HUES64 (cell line): ENCODE data around the gene EML6.
"Not testable (repeated sequence)": the region's sequence is repeated elsewhere in the genome, so short reads cannot be mapped to it uniquely, and the experiment has no call there.

Experiments used
- H3K27ac ChIP-seq: 2 replicates; pipeline ENCODE4 v1.7.0; 2013; ENCODE audit warnings: low read depth, low read length, inconsistent platforms
- H3K27me3 ChIP-seq: 2 replicates; pipeline ENCODE4 v1.6.1; 2013; ENCODE audit warnings: mild to moderate bottlenecking, low read length; ENCODE audit not compliant: insufficient read depth
- H3K36me3 ChIP-seq: 2 replicates; pipeline ENCODE4 v1.6.1; 2013; ENCODE audit warnings: mild to moderate bottlenecking, low read length; ENCODE audit not compliant: insufficient read depth
- H3K4me1 ChIP-seq: 2 replicates; pipeline ENCODE4 v1.6.1; 2013; ENCODE audit warnings: mild to moderate bottlenecking, low read length, moderate library complexity; ENCODE audit not compliant: insufficient read depth
- H3K4me3 ChIP-seq: 2 replicates; pipeline ENCODE4 v1.5.1; 2013; ENCODE audit warnings: mild to moderate bottlenecking, low read length, moderate library complexity
- H3K9ac ChIP-seq: 2 replicates; pipeline ENCODE4 v1.6.1; 2013; ENCODE audit warnings: mild to moderate bottlenecking, low read depth, low read length
- H3K9me3 ChIP-seq: 2 replicates; pipeline ENCODE4 v1.6.1; 2013; ENCODE audit warnings: low read depth, low read length; ENCODE audit not compliant: insufficient read depth
- WGBS: fragments of 150-250, 120-280 bp; methylation state at CpG from one replicate; pipeline ENCODE4 v1.1.7; 2013; ENCODE audit warnings: missing lambda C conversion rate; 5-methylcytosine and 5-hydroxymethylcytosine counted together

Gene EML6

DNA sequence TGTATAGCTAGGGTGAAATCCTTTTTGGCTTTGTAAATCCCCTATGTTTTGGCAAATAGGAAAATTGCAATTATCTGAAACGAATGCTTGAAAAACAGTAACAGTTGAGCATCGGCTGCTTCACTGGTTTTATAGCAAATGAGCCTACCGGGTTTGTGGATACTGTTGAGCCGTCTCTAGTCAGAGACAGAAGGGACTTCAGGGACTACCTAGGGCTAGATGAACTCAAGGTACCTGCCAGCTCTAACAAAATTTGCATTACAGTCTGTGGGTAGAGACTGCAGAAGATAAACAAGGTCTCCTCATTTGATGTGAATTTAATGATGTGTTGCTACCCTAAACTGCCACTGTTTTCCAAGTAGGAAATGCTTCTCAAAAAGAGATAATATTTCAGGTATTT lies 101.1 kb downstream of the EML6 start:
- no peaks in the 10 kb centered on the region for H3K36me3 ChIP-seq
- no peak overlapping the region for H3K27ac ChIP-seq
- H3K9ac ChIP-seq: no peak overlapping the region
- H3K4me3 ChIP-seq: no peak overlapping the region
- H3K4me1 ChIP-seq: peaks cover 10% of the 10 kb centered on the region; the same call in 1 of the 2 replicates
- no peaks in the 10 kb centered on the region for H3K9me3 ChIP-seq
- no peaks in the 10 kb centered on the region for H3K27me3 ChIP-seq
- WGBS: 82% methylated on average over 4 of the region's 4 CpGs

DNA sequence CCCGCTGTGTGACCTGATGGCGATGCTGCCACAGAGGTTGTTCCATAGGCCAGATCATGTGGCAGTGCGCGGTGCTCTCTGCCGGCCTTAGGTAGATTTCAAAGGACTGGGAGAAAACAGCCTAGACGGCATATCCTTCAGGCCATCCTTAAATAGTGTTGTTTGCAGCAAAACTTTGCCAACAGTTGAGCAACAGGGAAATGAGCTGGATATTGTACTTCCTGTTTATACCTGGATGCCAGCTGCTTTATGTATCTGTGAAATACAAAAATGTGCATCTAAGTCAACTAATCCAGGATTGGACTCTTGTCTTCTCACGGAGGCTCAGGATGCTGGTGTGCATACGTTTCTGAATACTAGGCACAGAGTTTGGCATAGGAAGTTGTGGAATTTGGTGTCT lies 107.1 kb downstream of the EML6 start:
- H3K4me1 ChIP-seq: no peaks in the 10 kb centered on the region
- no peaks in the 10 kb centered on the region for H3K36me3 ChIP-seq
- 96% methylated on average over 8 of the region's 8 CpGs for WGBS
- H3K9me3 ChIP-seq: no peaks in the 10 kb centered on the region
- no peak overlapping the region for H3K4me3 ChIP-seq
- H3K9ac ChIP-seq: no peak overlapping the region
- H3K27ac ChIP-seq: no peak overlapping the region
- H3K27me3 ChIP-seq: no peaks in the 10 kb centered on the region

DNA sequence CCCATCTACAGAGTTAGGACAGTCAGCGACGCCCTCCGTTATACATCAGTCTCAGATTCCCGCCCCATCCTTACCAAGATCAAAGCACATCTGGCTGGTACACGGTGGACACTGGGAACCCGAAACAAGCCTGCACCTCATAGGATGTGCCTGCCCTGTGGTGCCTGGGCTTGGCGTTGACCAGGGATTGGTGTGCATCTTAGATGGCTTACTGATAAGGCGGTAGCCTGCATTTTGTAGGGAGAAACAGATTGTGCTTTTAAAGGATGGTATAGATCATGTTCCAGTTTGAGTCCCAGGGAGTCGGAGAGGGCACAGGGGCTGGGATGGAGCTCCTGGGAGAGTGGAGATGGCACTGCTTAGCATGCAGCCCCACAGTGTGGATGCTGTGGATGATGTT lies 108.0 kb downstream of the EML6 start:
- H3K27me3 ChIP-seq: no peaks in the 10 kb centered on the region
- H3K36me3 ChIP-seq: no peaks in the 10 kb centered on the region
- no peaks in the 10 kb centered on the region for H3K4me1 ChIP-seq
- no peaks in the 10 kb centered on the region for H3K9me3 ChIP-seq
- H3K27ac ChIP-seq: no peak overlapping the region
- WGBS: 95% methylated on average over 9 of the region's 9 CpGs
- H3K4me3 ChIP-seq: no peak overlapping the region
- no peak overlapping the region for H3K9ac ChIP-seq

DNA sequence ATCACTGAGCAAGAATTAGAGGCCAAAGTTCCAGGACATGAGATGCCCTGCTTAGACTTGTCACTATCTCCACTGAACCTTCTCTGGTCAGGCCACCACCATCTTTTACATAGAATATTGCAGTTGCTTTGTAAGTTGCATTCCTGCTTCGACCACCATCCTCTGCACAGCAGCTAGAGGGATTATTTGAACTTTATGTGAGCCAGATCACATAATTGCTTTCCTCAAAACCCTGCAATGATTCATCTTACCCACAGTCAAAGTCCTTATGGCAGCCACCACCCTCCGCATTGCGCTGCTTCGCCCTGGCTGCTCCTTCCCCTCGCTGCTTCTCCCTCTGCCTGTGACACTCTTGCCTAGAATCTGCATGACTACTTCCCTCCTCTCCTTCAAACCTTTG lies 111.3 kb downstream of the EML6 start:
- Histone ChIP-seq H3K9ac (no peak overlapping the region), H3K4me3 (no peak overlapping the region), H3K27me3 (no peaks in the 10 kb centered on the region), H3K4me1 (no peaks in the 10 kb centered on the region), H3K9me3 (no peaks in the 10 kb centered on the region), H3K36me3 (no peaks in the 10 kb centered on the region), H3K27ac (no peak overlapping the region)
- whole genome bisulfite sequencing: 97% methylated on average over 4 of the region's 5 CpGs

DNA sequence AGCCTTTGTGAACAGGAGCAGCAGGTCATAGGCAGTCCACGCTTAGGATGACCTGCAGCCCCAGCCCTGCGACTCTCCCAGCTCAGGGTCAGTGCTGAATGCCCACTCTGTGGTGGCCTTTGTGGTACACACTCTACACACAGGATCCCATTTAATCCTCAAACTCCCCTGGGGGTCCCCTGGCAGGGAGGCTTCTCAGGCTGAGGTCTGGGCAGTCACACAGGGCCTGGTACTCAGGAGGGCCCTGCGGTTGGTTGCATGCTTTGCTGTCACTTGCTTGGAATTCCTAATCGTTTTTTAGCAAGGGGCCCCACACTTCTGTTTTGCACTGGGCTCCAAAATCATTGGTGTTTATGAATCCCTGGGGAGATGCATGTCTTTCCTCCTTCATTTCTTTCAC lies 113.0 kb downstream of the EML6 start:
- no peak overlapping the region for H3K27ac ChIP-seq
- no peaks in the 10 kb centered on the region for H3K9me3 ChIP-seq
- no peaks in the 10 kb centered on the region for H3K36me3 ChIP-seq
- WGBS: 69% methylated on average over 4 of the region's 4 CpGs
- no peak overlapping the region for H3K9ac ChIP-seq
- no peak overlapping the region for H3K4me3 ChIP-seq
- H3K4me1 ChIP-seq: no peaks in the 10 kb centered on the region
- H3K27me3 ChIP-seq: no peaks in the 10 kb centered on the region

DNA sequence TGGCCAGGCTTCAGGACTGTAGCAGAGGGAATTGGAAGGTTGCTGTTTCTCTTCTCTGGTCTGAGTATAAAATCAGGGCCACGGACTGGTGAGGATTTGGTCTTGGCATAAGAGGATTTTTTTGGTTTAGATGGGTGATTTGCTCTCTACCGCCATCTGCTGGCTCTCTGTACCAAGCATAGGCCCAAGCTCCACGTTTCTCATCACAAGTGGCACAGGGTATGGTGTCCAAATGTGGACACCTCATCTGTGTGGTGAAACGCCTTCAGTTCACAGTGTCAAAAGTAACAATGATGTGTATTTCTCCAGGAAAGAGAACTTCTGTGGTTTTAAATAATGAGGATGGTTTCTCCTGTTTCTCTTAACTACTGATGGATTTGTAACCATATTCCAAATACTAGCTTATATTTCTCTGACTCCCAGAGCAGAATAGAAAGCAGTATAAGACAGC lies 115.1 kb downstream of the EML6 start:
- Histone ChIP-seq H3K4me1 (no peaks in the 10 kb centered on the region), H3K9ac (no peak overlapping the region), H3K36me3 (no peaks in the 10 kb centered on the region), H3K27ac (no peak overlapping the region), H3K4me3 (no peak overlapping the region), H3K27me3 (no peaks in the 10 kb centered on the region), H3K9me3 (no peaks in the 10 kb centered on the region)
- 34% methylated on average over 4 of the region's 4 CpGs for WGBS

DNA sequence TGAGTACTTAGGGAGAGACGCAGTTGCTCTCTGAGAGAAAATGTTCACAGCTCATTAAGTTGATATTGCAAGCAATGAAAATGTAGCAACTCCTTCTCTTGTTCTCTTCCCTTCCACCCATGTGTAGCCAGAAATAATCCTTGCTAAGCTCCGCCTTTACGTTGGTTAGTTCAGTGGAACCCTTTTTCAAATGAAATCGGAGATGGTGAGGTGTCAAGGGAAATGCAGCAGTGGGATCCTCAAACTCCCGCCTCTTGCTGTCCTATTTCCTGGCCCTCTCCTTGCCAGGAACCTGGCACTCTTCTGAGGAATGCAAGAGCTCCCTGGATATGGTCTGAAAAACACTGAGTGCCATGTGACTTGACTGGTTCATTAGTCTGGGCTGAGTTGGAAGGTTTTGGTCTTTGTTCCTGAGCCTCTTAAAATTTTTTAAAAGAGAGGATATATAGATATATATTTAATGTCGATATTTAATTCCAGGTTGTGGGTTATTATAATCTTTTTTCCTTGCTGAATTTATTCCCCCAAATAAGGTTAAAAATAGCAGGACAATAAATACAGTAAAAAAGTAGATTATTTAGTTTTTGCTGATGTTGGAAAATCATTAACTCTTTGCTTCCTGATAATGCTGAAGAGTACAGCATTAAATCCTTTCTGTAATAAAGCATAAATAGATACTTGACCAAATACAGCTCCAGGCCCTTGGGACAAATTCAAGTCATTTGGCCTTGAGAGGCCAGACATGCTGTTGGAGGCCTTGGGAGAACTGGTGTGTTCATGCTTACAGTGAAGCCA lies 116.2 kb downstream of the EML6 start:
- H3K4me3 ChIP-seq: no peak overlapping the region
- H3K9ac ChIP-seq: no peak overlapping the region
- no peaks in the 10 kb centered on the region for H3K4me1 ChIP-seq
- 75% methylated on average over 6 of the region's 6 CpGs for WGBS
- no peaks in the 10 kb centered on the region for H3K36me3 ChIP-seq
- no peak overlapping the region for H3K27ac ChIP-seq
- no peaks in the 10 kb centered on the region for H3K27me3 ChIP-seq
- H3K9me3 ChIP-seq: no peaks in the 10 kb centered on the region

DNA sequence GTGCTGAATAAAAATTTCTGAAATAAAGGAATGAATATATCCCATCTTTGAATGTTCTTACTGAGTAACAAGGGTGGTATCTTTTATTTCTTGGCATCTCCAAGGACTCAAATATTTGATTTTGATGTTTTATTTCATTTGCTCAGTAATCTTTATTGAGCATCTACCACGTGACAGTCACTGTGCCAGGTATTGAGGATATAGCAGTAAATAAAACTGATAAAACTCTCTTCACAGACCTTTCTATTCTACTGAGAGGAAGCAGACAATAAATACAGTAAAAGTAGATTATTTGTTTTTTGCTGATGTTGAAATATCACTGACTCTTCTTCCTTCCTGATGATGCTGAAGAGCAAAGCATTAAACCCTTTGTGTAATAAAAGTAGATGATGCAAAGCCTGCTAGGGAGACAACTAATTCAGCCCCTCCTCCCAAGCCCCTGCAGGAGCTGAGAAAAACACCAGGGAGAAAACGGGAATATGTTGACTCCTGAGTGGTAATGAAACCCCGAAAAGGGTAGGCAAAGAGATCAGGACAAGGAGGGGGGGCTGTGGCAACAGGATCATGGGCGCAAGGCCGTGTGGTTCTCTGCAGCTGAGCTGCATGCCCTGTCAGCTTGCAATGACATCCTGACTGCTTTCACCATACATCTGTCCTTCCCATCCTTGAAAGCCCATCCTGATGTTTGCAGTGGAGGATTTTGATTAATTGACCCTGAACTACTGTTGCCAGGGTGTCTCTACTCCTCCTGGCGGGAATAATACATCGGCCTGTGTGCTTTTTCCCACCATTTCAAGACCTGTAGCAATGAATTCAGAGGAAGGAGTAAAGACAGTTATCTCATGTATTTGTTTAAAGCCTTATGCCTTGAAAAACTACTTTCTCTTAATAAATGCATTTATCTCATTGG lies 117.4 kb downstream of the EML6 start:
- H3K4me1 ChIP-seq: no peaks in the 10 kb centered on the region
- no peaks in the 10 kb centered on the region for H3K36me3 ChIP-seq
- no peak overlapping the region for H3K4me3 ChIP-seq
- no peaks in the 10 kb centered on the region for H3K9me3 ChIP-seq
- H3K27me3 ChIP-seq: no peaks in the 10 kb centered on the region
- no peak overlapping the region for H3K27ac ChIP-seq
- WGBS: 85% methylated on average over 7 of the region's 7 CpGs
- no peak overlapping the region for H3K9ac ChIP-seq

DNA sequence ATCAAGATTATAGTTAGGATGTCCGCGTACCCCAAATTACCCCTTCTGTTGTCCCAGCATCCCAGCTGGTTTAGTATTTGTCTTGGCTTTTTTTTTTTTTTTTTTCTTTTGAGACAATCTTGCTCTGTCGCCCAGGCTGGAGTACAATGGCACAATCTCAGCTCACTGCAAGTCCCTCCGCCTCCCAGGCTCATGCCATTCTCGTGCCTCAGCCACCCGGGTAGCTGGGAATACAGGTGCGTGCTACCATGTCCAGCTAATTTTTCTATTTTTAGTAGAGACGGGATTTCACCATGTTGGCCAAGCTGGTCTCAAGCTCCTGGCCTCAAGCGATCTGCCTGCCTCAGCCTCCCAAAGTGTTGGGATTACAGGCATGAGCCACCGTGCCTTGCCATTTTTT lies 118.0 kb downstream of the EML6 start:
- 97% methylated on average over 10 of the region's 10 CpGs for whole genome bisulfite sequencing

DNA sequence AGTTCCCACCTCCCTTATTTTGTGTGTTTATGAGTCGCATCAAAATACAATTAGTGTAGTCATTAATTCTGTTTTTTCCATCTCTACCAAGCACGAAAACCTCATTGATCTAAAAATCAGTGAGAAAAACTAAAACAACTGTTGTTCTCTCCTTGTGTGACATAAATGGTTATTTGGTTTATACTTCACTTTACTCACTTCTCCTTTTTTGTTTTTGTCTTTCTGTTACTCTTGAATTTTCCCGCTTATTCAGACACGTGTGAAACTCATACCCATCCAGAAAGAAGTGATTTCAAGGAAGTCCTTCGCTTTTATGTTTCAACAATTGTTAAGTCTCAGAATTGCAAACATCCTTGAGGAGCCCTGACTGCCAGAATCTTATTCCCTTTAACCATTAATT lies 121.6 kb downstream of the EML6 start:
- Histone ChIP-seq H3K27me3 (no peaks in the 10 kb centered on the region), H3K9ac (no peak overlapping the region), H3K4me3 (no peak overlapping the region), H3K4me1 (no peaks in the 10 kb centered on the region), H3K9me3 (no peaks in the 10 kb centered on the region), H3K27ac (no peak overlapping the region), H3K36me3 (no peaks in the 10 kb centered on the region)
- WGBS: 59% methylated on average over 3 of the region's 5 CpGs

More for the DNA sequence above, 118.0 kb downstream of the EML6 start:
- H3K9ac ChIP-seq, H3K27me3 ChIP-seq, H3K27ac ChIP-seq, H3K9me3 ChIP-seq, H3K4me1 ChIP-seq, H3K36me3 ChIP-seq, H3K4me3 ChIP-seq: not testable (repeated sequence)

DNA sequence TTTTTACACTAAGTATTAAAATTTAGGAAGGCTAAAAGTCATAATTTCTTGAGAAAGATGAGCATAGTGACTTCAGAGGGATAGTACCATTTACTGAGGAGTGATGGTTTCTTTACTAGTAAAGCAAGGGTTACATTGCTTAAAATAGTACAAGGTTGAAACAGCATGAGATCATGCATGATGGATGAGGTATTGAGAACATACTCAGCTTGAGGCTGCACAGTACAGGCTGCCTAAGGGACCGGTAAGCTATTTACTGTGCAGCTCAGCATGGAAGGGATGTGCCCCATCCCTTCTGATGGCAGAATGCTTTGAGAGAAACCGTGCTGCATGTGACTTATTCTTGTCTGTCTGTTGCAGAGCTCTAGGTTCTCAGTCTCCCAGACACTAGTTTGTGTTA lies 122.1 kb downstream of the EML6 start:
- H3K9ac ChIP-seq: no peak overlapping the region
- no peaks in the 10 kb centered on the region for H3K4me1 ChIP-seq
- no peaks in the 10 kb centered on the region for H3K9me3 ChIP-seq
- no peak overlapping the region for H3K4me3 ChIP-seq
- H3K36me3 ChIP-seq: no peaks in the 10 kb centered on the region
- 89% methylated on average over 2 of the region's 2 CpGs for WGBS
- no peaks in the 10 kb centered on the region for H3K27me3 ChIP-seq
- H3K27ac ChIP-seq: no peak overlapping the region
